Adipose tissue (tissue), 3 donors: ENCODE data around the gene ABCA3. TPM values are rescaled to one million over a fixed set of nuclear protein-coding genes. Genes with fewer than 3 reads are reported as not detected.

ENCODE experiments used
- H3K27ac ChIP-seq: one replicate; pipeline ENCODE4 v1.5.1; 2013; ENCODE audit warnings: low read depth, low read length
- WGBS, 3 donors: extraction: QIAGEN DNeasy Blood & Tissue Kit; methylation state at CpG; one replicate each; pipeline ENCODE4 v1.1.7; 2013; 5-methylcytosine and 5-hydroxymethylcytosine counted together
- polyA plus RNA-seq, 3 donors: library from polyadenylated mRNA; stranded (reverse); fragments of 200-250 nt; gene quantifications; one replicate each; pipeline ENCODE4 v1.2.3, GENCODE V29; 2013
- donor health status: healthy with polysubstance abuse.
- donor health status: Bipolar disorder and iron deficiency.
- donor health status: healthy.

Gene ABCA3
- polyA plus RNA-seq, 3 donors: 6.8 to 11.6 (median 8.0) TPM

DNA sequence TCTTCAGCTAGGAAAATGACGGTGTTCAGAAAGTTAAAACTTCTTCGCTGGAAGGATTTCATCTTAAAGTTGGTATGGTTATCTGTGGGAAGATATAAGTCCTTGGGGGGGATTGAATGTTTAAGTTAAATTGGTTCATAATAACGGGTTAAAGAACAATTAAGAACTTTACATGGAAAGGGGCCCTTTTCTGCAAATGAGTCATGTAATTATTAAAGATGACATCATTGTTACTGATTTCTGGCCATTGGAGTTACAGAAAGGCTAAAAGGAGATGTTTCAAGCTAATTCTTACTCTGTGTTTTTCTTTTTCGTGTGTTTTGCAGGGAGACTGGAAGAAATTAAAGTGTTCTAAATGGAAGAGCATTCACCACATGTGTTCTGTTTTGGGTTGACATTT, 20.6 kb upstream of the ABCA3 start:
- 77 to 82% (median 80%) methylated on average over 4 of the region's 4 CpGs for WGBS, 3 donors
- H3K27ac ChIP-seq: no peak overlapping the region

DNA sequence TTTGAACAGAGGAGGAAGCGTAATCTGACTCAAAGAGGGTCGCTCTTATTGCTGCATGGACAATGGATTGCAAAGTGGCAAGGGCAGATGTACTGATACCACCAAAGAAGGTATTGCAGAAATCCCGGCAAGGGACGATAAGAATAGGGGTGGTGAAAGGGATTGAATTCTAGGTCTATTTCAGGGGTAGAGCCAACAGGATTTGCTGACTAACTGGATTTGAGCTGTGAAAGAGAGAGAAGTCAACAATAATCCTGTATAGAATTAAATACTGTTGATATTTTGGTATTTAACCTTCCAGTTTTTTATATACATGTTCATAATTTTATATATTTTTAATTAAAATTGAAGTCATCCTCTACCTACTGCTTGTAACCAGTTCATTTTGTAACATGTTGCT, 19.4 kb upstream of the ABCA3 start:
- H3K27ac ChIP-seq: no peak overlapping the region
- WGBS, 3 donors: 73 to 86% (median 80%) methylated on average over 4 of the region's 4 CpGs

DNA sequence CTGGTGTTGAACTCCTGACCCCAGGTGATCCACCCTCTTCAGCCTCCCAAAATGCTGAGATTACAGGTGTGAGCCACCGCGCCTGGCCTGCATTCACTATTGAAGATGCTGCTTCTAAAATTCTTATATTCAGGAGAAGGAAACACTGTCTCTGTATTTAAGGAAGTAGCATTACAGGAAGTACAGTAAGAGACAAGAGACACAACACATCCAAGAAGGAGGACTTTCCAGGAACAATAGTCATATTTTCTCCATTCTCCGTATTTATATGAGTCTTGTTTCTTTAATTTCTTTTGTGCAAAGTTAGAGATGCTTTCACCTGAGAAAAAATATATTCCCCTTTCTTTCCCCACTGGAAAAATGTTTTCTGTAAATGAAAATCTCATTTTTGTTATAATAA, 18.3 kb upstream of the ABCA3 start:
- no peak overlapping the region for H3K27ac ChIP-seq
- 90 to 97% (median 96%) methylated on average over 3 of the region's 3 CpGs for WGBS, 3 donors

DNA sequence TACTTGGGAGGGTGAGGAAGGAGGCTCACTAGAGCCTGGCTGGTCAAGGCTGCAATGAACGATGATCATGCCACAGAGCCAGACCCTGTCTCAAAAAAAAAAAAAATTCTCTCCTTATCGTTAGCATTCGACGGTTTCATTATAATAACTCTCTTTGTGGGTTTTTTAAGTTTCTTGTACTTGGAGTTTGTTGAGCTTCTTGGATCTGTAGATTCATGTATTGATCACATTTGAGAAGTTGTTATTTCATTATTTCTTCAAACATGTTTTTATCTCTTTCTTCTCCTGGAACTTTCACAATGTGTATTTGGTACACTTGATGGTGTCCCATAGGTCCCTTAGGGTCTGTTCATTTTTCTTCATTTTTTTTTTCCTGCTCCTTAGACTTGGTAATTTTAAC, 16.8 kb upstream of the ABCA3 start:
- WGBS, 3 donors: 93 to 97% (median 93%) methylated on average over 4 of the region's 4 CpGs
- H3K27ac ChIP-seq: no peak overlapping the region

DNA sequence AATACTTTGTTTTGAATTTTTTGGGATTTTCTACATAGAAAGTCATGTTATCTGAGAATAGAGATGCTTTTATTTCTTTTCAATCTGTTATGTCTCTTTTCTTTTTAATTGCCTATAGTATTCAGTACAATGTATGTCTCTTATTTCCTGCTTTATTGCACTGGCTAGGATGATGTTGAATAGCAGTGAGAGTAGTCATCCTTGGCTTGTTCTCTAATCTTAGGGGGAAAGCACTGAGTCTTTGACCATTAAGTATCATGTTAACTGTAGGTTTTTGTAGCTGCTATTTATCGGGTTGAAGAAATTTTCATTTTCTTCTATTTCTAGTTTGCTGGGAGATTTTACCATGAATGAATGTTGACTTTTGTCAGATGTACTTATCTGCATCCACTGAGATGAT, 10.0 kb upstream of the ABCA3 start:
- H3K27ac ChIP-seq: no peak overlapping the region
- 65 to 83% (median 74%) methylated on average over 1 of the region's 1 CpG for WGBS, 3 donors

DNA sequence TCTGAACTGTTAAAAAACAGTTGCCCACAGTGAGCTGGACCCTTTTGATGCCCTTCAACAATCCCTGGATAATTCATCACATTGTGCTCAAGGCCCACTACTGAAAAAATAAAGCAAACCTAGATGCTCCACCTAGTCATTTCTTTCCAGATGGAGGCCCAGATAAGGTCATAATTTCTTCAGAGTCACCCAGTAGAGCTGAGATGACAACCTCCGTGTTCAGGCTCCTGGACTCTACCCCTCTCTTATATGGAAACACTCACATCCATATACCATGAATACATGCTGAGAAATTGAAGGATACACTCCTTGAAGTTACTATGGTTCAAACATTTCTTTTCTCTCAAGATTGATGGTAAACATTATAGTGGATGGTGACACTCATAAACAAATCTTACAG, 2.7 kb upstream of the ABCA3 start:
- whole genome bisulfite sequencing, 3 donors: 59 to 81% (median 75%) methylated on average over 1 of the region's 1 CpG
- no peak overlapping the region for H3K27ac ChIP-seq

DNA sequence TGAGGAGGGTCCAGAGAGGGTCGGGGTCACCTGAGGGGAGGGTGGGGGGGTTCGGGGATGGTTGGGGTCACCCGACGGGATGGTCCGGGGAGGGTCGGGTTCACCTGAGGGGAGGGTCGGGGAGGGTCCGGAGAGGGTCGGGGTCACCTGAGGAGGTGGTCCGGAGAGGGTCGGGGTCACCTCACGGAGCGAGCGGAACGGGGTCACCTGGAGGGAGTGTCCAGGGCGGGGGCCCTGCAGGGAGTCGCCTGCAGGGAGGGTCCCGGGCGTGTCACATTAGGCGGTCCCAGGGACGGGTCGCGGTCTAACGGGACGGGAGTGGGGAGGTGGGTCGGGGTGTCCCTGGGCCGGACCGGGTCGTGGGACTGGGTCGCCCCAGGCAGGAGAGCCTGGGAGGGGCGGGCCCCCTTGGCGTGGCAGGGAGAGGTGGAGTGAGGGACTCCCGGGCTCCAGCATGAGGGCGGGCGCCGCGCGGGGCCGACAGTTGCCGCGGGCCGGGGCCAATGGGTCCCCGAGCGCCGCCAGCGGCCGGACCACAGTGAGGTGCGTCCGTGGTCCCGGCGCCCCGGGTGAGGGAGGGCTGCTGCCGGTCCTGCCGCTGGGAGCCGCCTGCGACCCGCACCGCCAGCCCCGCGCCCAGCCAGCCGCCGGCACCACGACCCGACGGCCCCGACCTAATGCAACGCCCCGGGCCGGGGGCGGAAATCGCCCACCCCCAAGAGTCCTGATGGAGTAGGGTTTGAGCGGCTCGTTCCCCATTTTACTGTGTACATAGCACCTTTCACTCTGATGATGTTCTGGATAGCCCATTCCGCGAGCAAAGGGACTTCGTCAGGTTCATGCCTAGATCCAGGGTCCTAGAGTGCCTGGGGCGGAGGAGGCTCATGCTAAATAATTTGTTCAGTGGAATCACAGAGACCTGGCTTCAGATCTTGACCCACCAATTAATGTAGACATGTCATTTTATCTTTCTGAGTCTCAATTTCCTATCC, 1.2 kb upstream of the ABCA3 start:
- WGBS, 3 donors: 21 to 29% (median 22%) methylated on average over 58 to 77 of the region's 77 CpGs
- H3K27ac ChIP-seq: no peak overlapping the region

DNA sequence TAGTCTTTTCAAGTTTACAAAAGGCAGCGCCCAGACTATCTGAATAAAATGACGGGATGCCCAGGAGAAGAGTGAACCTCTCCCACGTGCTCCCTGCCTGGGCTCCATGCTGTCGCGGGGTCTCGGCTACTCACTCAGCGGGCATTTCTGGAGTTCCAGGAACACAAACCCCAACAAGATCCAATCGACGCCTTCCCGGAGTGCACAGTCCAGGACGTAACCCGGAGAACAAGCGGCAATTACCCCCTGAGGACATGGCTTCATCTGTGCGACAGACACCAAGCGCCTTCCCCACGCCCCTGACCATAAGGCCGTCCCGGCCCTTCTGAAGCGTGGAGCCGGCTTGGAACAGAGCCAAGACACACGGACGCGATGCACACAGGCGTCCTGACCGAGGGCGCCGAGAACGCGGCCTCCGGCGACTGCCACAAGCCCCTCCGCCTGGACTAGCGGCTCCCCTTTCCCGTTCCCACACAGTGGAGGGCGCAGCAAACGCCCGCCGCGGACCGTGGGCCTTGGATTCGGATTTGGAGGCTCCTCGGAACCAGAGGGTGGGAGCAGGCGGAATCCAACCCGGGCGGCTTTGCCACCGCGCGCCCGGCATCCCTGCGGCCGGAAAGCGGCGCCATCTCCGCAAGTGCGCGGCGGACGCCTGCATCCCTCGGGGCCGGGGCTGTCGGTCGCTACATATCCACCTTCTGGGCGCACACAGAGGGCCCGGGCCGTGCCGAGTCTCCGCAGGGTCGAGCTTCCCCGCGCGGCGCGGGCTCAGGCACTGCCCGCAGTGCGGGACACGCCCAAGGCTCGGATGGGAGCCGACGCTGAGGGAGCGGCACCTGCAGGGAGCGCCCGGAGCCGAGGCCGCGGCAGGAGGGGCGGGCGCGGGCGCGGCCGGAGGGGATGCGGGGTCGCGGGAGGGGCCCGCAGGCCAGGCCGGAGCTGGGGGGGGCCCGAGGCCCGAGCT, 725 bp downstream of the ABCA3 start:
- no peak overlapping the region for H3K27ac ChIP-seq
- WGBS, 3 donors: 3 to 6% (median 4%) methylated on average over 78 to 98 of the region's 98 CpGs

DNA sequence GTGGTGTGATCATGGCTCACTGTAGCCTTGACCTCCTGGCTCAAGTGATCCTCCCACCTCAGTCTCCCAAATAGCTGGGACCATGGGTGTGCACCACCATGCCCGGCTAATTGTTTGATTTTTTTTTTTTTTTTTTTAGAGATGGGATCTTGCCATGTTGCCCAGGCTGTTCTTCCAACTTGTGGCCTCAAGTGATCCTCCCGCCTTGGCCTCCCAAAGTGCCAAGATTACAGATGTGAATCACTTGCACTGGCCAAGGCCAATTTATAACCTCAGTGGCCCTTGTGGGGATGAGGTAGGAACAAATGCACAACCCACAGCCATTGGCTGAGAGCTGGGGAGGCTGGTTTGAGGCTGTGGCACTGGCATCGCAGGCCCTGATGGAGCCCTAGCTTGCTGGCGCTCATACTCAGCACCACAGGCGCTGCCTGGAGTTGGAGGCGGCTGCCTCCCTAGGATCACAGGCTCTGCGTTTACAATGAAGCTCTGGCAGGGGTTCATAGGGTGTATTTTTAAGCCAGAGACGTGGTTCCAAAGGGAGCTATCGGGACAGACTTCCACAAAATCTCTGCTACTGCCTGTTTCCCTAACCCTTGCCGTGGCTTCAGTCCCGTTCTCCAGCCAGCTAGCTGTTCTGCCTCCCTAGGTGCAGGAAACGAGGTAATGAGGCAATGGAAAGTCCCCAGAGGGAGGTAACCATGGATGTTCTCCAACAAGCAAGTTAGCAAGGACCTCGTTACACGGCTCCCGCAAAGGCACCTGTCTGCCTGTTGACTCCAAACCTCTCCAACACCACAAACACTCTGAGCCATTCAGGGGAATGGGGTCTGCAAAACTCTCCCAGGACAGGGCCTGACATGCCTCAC, 2.9 kb downstream of the ABCA3 start:
- 86 to 91% (median 90%) methylated on average over 15 of the region's 15 CpGs for WGBS, 3 donors
- H3K27ac ChIP-seq: no peak overlapping the region

DNA sequence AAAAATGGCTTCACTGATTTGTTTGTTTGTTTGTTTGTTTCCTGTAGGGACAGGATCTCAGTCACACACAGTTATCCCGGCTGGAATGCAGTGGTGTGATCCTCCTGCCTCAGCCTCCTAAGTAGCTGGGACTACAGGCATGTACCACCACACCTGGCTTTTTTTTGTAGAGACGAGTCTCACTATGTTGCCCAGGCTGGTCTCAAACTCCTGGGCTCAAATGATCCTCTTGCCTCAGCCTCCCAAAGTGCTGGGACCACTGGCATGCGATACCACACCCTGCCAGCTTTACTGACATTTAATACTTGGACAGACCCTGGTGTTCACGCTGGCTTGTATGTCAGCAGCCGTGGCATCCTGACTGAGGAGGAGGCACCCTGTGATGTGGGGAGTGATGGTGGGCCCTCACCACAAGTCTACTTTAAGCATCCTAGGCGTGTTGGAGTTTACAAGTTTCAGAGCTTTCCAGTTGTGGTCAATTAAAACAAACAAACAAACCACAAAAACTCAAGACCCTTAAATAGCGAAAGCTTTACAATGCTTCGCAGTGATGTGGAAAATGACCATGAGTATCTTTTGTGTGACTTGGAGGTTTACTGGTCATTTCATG, 5.1 kb downstream of the ABCA3 start:
- H3K27ac ChIP-seq: no peak overlapping the region
- 83 to 90% (median 86%) methylated on average over 8 of the region's 8 CpGs for WGBS, 3 donors

DNA sequence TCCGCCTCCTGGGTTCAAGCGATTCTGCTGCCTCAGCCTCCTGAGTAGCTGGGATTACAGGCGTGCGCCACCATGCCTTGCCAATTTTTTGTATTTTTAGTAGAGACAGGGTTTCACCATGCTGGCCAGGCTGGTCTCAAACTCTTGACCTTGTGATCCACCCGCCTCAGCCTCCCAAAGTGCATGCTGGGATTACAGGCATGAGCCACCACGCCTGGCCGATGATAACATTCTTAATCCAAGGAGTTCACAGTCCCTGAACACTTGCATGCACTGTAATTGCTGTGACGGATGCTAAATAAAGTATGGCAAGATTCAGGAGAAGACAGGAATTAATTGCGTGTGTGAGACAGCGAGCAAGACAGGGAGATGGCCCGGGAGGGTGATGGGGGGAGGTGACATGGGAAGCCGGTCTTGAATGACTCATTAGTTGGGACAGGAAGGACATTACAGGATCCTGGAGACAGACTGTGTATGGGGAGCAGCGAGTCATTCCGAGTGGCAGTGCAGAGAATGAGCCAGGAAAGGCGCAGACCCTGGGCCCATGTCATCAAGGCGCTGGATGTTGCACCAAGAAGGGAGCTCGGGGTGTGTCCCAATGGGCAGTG, 6.7 kb downstream of the ABCA3 start:
- 77 to 84% (median 81%) methylated on average over 17 of the region's 17 CpGs for WGBS, 3 donors
- H3K27ac ChIP-seq: no peak overlapping the region

DNA sequence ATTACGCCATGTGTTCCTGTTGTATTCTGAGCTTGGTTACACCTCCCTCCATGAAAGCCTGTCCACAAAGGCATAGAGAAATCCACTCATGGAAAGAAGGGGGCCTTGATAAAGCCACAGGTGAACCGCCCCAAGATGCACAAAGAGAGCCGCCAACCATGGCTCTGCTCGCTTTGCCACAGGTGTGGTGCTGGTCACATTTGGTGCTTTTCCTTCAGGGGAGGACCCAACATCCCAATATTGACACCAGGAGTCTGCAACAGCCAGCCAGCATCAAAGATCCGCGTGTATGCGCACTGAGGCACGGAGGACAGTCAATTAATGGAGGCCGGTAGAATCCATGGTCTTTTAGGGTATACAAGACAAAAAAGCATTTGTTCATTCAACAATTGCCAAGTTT, 7.3 kb downstream of the ABCA3 start:
- WGBS, 3 donors: 97 to 98% (median 97%) methylated on average over 9 of the region's 9 CpGs
- H3K27ac ChIP-seq: no peak overlapping the region

DNA sequence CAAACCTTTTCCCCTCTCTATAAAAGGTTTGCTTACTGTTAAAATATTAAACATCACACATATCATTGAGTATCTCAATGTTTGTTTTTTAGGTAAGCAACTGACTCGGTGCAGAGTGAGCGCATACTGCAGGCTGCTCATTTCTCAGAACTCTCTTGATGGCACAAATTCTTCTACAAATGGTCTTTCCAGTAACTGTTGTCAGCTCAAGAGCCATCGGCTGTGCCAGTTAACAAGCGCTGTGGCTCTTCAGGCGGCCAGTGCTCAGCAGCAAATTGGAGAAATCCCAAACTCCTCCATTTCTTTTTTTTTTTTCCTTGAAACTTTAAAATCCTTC, 8.6 kb downstream of the ABCA3 start:
- no peak overlapping the region for H3K27ac ChIP-seq
- WGBS, 3 donors: 83 to 86% (median 83%) methylated on average over 5 of the region's 5 CpGs

DNA sequence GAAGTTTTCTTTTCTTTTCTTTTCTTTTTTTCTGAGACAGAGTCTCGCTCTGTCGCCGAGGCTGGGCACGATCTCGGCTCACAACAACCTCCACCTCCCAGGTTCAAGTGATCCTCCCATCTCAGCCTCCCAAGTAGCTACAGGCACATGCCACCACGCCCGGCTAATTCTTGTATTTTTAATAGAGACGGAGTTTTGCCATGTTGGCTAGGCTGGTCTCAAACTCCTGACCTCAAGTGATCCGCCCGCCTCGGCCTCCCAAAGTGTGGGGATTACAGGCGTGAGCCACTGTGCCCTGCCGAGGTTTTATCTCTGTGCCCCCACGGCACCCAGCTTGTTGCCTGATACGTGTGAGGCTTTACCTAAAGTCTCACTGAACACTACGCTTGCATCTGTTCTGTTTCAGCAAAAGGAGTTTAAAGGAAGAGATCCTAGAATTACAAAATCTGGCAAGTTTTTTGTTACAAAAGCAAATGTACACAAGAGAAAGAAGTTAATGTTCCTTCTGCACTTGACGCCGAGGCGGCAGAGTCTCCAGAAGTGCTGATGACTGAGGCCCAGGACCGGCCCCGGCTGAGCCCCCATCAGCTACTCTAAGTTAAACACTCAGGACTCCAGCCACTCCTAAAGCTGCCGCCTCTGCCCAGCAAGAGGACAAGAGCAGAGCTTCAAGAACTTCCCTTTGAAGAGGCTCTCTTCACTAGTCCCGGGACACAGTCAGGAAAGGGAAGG, 9.2 kb downstream of the ABCA3 start:
- WGBS, 3 donors: 79 to 85% (median 81%) methylated on average over 23 of the region's 23 CpGs
- no peak overlapping the region for H3K27ac ChIP-seq

DNA sequence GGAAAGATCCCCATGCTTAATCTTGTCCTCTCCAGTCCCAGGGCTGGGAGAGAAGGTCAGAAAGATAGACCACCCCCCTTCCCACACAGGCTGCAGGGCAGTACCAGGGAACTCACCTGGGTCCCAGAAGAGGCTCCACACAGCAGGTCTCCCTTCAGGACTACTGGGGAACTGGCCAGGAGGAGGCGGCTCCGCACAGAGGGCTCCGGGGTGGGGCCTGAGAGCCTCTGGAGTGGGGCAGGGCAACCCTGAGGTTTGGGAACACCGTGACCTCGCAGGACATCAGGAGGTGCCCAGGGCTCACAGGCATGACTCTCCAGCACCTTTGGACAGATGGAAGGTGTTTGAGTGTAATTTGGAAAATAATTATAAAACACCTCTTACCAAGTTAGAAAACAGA, 11.0 kb downstream of the ABCA3 start:
- H3K27ac ChIP-seq: no peak overlapping the region
- 88 to 94% (median 88%) methylated on average over 5 of the region's 5 CpGs for WGBS, 3 donors

DNA sequence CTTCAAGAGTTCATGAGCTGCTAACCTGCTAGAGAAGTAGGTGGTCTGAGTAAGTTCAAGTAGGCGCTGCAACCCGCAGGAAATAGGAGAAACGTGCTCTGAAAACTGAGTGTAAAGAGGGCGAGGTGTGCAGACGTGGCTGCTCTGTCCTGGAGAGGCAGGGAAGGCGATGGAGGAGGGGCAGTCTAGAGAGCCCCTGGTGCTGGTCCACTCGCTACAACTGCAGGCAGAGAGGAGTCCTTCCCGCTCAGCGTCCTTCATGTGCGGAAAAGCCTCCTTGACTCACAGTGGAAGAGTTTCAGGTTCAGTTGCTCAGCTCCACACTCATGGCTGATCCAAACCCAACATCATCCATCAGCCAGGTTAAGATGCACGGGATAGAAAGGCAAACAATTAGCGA, 12.1 kb downstream of the ABCA3 start:
- H3K27ac ChIP-seq: no peak overlapping the region
- 88 to 91% (median 88%) methylated on average over 12 of the region's 12 CpGs for WGBS, 3 donors

DNA sequence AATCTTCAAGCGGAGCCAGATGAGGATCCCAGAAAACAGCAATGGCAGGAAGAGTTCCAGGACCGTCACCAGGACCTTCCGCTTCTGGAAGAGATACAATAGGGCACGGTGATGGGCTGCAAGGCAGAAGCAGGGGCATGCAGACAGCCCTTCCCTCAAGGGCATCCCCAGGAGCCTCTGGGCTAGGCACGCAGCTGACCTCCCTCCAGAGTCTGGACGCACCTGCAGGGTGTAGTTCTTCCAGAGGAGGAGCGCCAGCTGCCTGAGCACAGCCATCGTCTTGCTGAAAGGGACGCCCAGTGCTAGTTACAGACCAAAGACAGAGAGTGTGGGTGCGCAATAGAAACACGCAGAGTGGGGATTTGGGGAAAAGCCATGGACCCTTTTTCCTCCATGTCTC, 14.3 kb downstream of the ABCA3 start:
- no peak overlapping the region for H3K27ac ChIP-seq
- 93 to 97% (median 95%) methylated on average over 11 of the region's 11 CpGs for WGBS, 3 donors
